Fibroblast of pulmonary artery (primary cell): ENCODE measurements around the gene WFDC2.

Experiments used
- DNase-seq: peaks from one replicate; pipeline ENCODE4 v3.0.0-alpha.2; 2010; ENCODE audit warnings: low read depth
- H3K4me3 ChIP-seq: replicated peaks from 2 replicates; pipeline ENCODE4 v1.5.1; 2011; ENCODE audit warnings: low read depth, mild to moderate bottlenecking, control low read depth, low read length, moderate library complexity
- CTCF ChIP-seq: IDR thresholded peaks from 2 replicates; pipeline ENCODE4 v1.5.1; 2011; ENCODE audit warnings: mild to moderate bottlenecking, control low read depth, low read length, inconsistent platforms; ENCODE audit errors: missing control alignments

Gene WFDC2

GRCh38 chr20:45479822-45480221, 10.3 kb downstream of the WFDC2 start:
- H3K4me3 ChIP-seq: no peak overlapping the region
- no peak for TF ChIP-seq CTCF
- no peak for DNase-seq

GRCh38 chr20:45484676-45485075, 15.1 kb downstream of the WFDC2 start:
- no peak for DNase-seq
- no peak overlapping the region for H3K4me3 ChIP-seq
- TF ChIP-seq CTCF: no peak

GRCh38 chr20:45485388-45485787, 15.8 kb downstream of the WFDC2 start:
- no peak for DNase-seq
- TF ChIP-seq CTCF: no peak
- H3K4me3 ChIP-seq: no peak overlapping the region

- H3K4me3 ChIP-seq: no peak overlapping the region
- no peak for DNase-seq
- TF ChIP-seq CTCF: no peak
Observed at GRCh38 chr20:45487231-45487635, 17.7 kb downstream of the WFDC2 start.

- DNase-seq: no peak
- TF ChIP-seq CTCF: no peak
Observed at GRCh38 chr20:45489083-45489531, 19.6 kb downstream of the WFDC2 start.

GRCh38 chr20:45495501-45495941, 26.0 kb downstream of the WFDC2 start:
- TF ChIP-seq CTCF: no peak
- DNase-seq: no peak
- no peak overlapping the region for H3K4me3 ChIP-seq

More at GRCh38 chr20:45489083-45489531, 19.6 kb downstream of the WFDC2 start:
- no peak overlapping the region for H3K4me3 ChIP-seq

- no peak for DNase-seq
- no peak for TF ChIP-seq CTCF
Observed at GRCh38 chr20:45496166-45496565, 26.6 kb downstream of the WFDC2 start.

More at GRCh38 chr20:45496166-45496565, 26.6 kb downstream of the WFDC2 start:
- no peak overlapping the region for H3K4me3 ChIP-seq
